ENCODE measurements around the gene TMEM116. TPM values are rescaled to one million over a fixed set of nuclear protein-coding genes. Genes with fewer than 3 reads are reported as not detected.

The TMEM116 gene
- total RNA-seq, 2 experiments from 2014 or later = 9.0 to 13.1 TPM

- DNase-seq (ENCODE audit: low spot score) = no peak
- no peaks in the 10 kb centered on the region for H4K20me1 ChIP-seq (ENCODE audit: insufficient read depth, low read length)
- TF ChIP-seq EZH2phosphoT487 (IDR thresholded peaks at IDR 0.05; ENCODE audit: borderline replicate concordance, low read depth, low read length) = no peak
- TF ChIP-seq, protein P1, sequence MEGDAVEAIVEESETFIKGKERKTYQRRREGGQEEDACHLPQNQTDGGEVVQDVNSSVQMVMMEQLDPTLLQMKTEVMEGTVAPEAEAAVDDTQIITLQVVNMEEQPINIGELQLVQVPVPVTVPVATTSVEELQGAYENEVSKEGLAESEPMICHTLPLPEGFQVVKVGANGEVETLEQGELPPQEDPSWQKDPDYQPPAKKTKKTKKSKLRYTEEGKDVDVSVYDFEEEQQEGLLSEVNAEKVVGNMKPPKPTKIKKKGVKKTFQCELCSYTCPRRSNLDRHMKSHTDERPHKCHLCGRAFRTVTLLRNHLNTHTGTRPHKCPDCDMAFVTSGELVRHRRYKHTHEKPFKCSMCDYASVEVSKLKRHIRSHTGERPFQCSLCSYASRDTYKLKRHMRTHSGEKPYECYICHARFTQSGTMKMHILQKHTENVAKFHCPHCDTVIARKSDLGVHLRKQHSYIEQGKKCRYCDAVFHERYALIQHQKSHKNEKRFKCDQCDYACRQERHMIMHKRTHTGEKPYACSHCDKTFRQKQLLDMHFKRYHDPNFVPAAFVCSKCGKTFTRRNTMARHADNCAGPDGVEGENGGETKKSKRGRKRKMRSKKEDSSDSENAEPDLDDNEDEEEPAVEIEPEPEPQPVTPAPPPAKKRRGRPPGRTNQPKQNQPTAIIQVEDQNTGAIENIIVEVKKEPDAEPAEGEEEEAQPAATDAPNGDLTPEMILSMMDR (conservative IDR thresholded peaks at IDR 0.05; ENCODE audit: low read length) = no peak
- BruUV-seq (replicated peaks) = no TSS peak
- H3K9me2 ChIP-seq (ENCODE audit: insufficient read depth, low read length) = no peaks in the 10 kb centered on the region
- peaks cover 76% of the 10 kb centered on the region for H3K36me3 ChIP-seq (ENCODE audit: insufficient read depth, low read length)
- ChIA-PET POLR2A (interaction anchor here (0.6 kb wide), 1 partner anchor 14 kb away, joined by 3 read pairs; no protein-coding TSS in a partner anchor), CTCF (ENCODE audit: unreplicated experiment) (no interaction called here)
- no peak overlapping the region for H3K27ac ChIP-seq (ENCODE audit: low read depth, low read length, poor library complexity, severe bottlenecking)
- H3K79me2 ChIP-seq (ENCODE audit: insufficient read depth, low read depth, low read length) = no peaks in the 10 kb centered on the region
- H3K4me1 ChIP-seq (ENCODE audit: insufficient read depth, low read length, poor library complexity, severe bottlenecking) = no peaks in the 10 kb centered on the region
- intact Hi-C loops (cut with micrococcal nuclease; ENCODE audit: unreplicated experiment) = no loop called here
- no peaks in the 10 kb centered on the region for H3K9me3 ChIP-seq (ENCODE audit: low read length)
- H3K4me2 ChIP-seq (ENCODE audit: low read length) = no peak overlapping the region
- H2AFZ ChIP-seq (ENCODE audit: low read length) = no peak overlapping the region
- no peak overlapping the region for H3K4me3 ChIP-seq (ENCODE audit: low read depth, low read length, poor library complexity, severe bottlenecking)
Observed at GRCh38 chr12:111894556-111894955, 118.4 kb downstream of the TMEM116 start.

- intact Hi-C loops (cut with micrococcal nuclease; ENCODE audit: unreplicated experiment) = no loop called here
- H3K4me2 ChIP-seq (ENCODE audit: low read length) = no peak overlapping the region
- no peak overlapping the region for H3K4me3 ChIP-seq (ENCODE audit: low read depth, low read length, poor library complexity, severe bottlenecking)
- TF ChIP-seq, protein P1 (conservative IDR thresholded peaks at IDR 0.05; ENCODE audit: low read length) = no peak
- no peak for TF ChIP-seq EZH2phosphoT487 (IDR thresholded peaks at IDR 0.05; ENCODE audit: borderline replicate concordance, low read depth, low read length)
- H3K9me3 ChIP-seq (ENCODE audit: low read length) = no peaks in the 10 kb centered on the region
- H3K4me1 ChIP-seq (ENCODE audit: insufficient read depth, low read length, poor library complexity, severe bottlenecking) = no peaks in the 10 kb centered on the region
- no peaks in the 10 kb centered on the region for H3K9me2 ChIP-seq (ENCODE audit: insufficient read depth, low read length)
- no peaks in the 10 kb centered on the region for H3K79me2 ChIP-seq (ENCODE audit: insufficient read depth, low read depth, low read length)
- DNase-seq (ENCODE audit: low spot score) = no peak
- H4K20me1 ChIP-seq (ENCODE audit: insufficient read depth, low read length) = no peaks in the 10 kb centered on the region
- CTCF ChIA-PET (ENCODE audit: unreplicated experiment) = no interaction called here
- H3K27ac ChIP-seq (ENCODE audit: low read depth, low read length, poor library complexity, severe bottlenecking) = no peak overlapping the region
- POLR2A ChIA-PET = interaction anchor here (0.7 kb wide), 1 partner anchor 532 kb away, joined by 4 read pairs; no protein-coding TSS in a partner anchor
- no peak overlapping the region for H2AFZ ChIP-seq (ENCODE audit: low read length)
- peaks cover 79% of the 10 kb centered on the region for H3K36me3 ChIP-seq (ENCODE audit: insufficient read depth, low read length)
- BruUV-seq (replicated peaks) = no TSS peak
Observed at GRCh38 chr12:111893287-111893686, 119.7 kb downstream of the TMEM116 start.

- no TSS peak for BruUV-seq (replicated peaks)
- Histone ChIP-seq H4K20me1 (ENCODE audit: insufficient read depth, low read length) (no peaks in the 10 kb centered on the region), H2AFZ (ENCODE audit: low read length) (no peak overlapping the region), H3K9me2 (ENCODE audit: insufficient read depth, low read length) (no peaks in the 10 kb centered on the region), H3K79me2 (ENCODE audit: insufficient read depth, low read depth, low read length) (no peaks in the 10 kb centered on the region), H3K4me2 (ENCODE audit: low read length) (no peak overlapping the region), H3K4me1 (ENCODE audit: insufficient read depth, low read length, poor library complexity, severe bottlenecking) (no peaks in the 10 kb centered on the region), H3K27ac (ENCODE audit: low read depth, low read length, poor library complexity, severe bottlenecking) (no peak overlapping the region), H3K9me3 (ENCODE audit: low read length) (no peaks in the 10 kb centered on the region), H3K4me3 (ENCODE audit: low read depth, low read length, poor library complexity, severe bottlenecking) (no peak overlapping the region), H3K36me3 (ENCODE audit: insufficient read depth, low read length) (peaks cover 96% of the 10 kb centered on the region)
- no peak for DNase-seq (ENCODE audit: low spot score)
- TF ChIP-seq EZH2phosphoT487 (IDR thresholded peaks at IDR 0.05; ENCODE audit: borderline replicate concordance, low read depth, low read length) = no peak
- TF ChIP-seq, protein P1 (conservative IDR thresholded peaks at IDR 0.05; ENCODE audit: low read length) = no peak
- POLR2A ChIA-PET = no interaction called here
- CTCF ChIA-PET (ENCODE audit: unreplicated experiment) = no interaction called here
- intact Hi-C loops (cut with micrococcal nuclease; ENCODE audit: unreplicated experiment) = no loop called here
Observed at GRCh38 chr12:111887926-111888745, 124.8 kb downstream of the TMEM116 start.

All from OCI-LY7 (cell line).